Heart left ventricle (tissue), 16 donors: ENCODE results near the gene PRKCH. TPM values are rescaled to one million over a fixed set of nuclear protein-coding genes. Genes with fewer than 3 reads are reported as not detected.

Experiments
- ATAC-seq, 4 donors: fragments of 200-7000 bp; cut with Tn5 transposase; one replicate each; pipeline ENCODE4 v1.9.1; 2020 to 2022; ENCODE audit warnings: moderate library complexity in 4 of 4, mild to moderate bottlenecking in 3 of 4, moderate number of reproducible peaks in 1 of 4
- DNase-seq, 5 donors: peaks; one replicate each; pipeline ENCODE4 v3.0.0-alpha.2; 2020
- H3K27ac ChIP-seq, 12 donors: fragments of 200-600 bp; sonication (generic) in 4 of 12; one replicate each; pipeline versions ENCODE4 v1.5.0 to v1.8.0; 2016 to 2022; ENCODE audit warnings: mild to moderate bottlenecking in 2 of 12
- H3K27me3 ChIP-seq, 9 donors: fragments of 200-600 bp; sonication (generic) in 2 of 9; one replicate each; pipeline versions ENCODE4 v1.5.1 to v1.8.0; 2016 to 2022; ENCODE audit warnings: mild to moderate bottlenecking in 3 of 9
- H3K36me3 ChIP-seq, 9 donors: fragments of 200-600 bp; sonication (generic) in 2 of 9; one replicate each; pipeline versions ENCODE4 v1.5.0 to v1.8.0; 2018 to 2022; ENCODE audit warnings: mild to moderate bottlenecking in 2 of 9
- H3K4me1 ChIP-seq, 12 donors: fragments of 200-600 bp; sonication (generic) in 4 of 12; one replicate each; pipeline versions ENCODE4 v1.5.0 to v1.8.0; 2016 to 2022; ENCODE audit warnings: mild to moderate bottlenecking in 3 of 12
- H3K4me3 ChIP-seq, 12 donors: fragments of 200-600 bp; sonication (generic) in 4 of 12; one replicate each; pipeline versions ENCODE4 v1.5.0 to v1.8.0; 2017 to 2022; ENCODE audit warnings: mild to moderate bottlenecking in 9 of 12, moderate library complexity in 4 of 12
- H3K9me3 ChIP-seq, 12 donors: fragments of 200-600 bp; sonication (generic) in 4 of 12; one replicate each; pipeline versions ENCODE4 v1.5.0 to v1.8.0; 2016 to 2022; ENCODE audit warnings: mild to moderate bottlenecking in 1 of 12
- POLR2A ChIP-seq, 2 donors: fragments of 450-650 bp; IDR thresholded peaks; one replicate each; pipeline ENCODE4 v1.6.1; 2017; ENCODE audit warnings: antibody characterized with exemption in 2 of 2, mild to moderate bottlenecking in 2 of 2, moderate library complexity in 2 of 2
- WGBS, 4 donors: extraction: QIAGEN DNeasy Blood & Tissue Kit in 2 of 4; methylation state at CpG; one replicate each; pipeline versions ENCODE4 v1.1.5 to v1.1.7; 2013 to 2018; 5-methylcytosine and 5-hydroxymethylcytosine counted together
- intact Hi-C, 10 donors: fragments of 100-400 bp; cut with DNase I; formaldehyde crosslinking; loops; one replicate each; pipeline versions ENCODE4 v1.11.1 to v1.14.2; 2022
- polyA plus RNA-seq, 2 donors: library from polyadenylated mRNA; stranded (reverse); fragments of 200-250 nt; gene quantifications; one replicate each; pipeline ENCODE4 v1.2.3, GENCODE V29; 2013
- total RNA-seq, 9 donors: library from RNA; depleted of rRNA in 2 of 9; stranded (reverse); fragments of >200 nt in 2 of 9; fragmentation: NEBNext Ultra II Directional in 3 of 9; extraction: Animal tissue kit (Norgen Biotek cat#: 25700) in 3 of 9; gene quantifications; one replicate each; pipeline versions ENCODE4 v1.1.0 to v1.2.4, GENCODE V29; 2016 to 2023
- TF ChIP-seq, protein P1 (sequence below), 12 donors: fragments of 200-600 bp; sonication (generic) in 4 of 12; IDR thresholded peaks; one replicate each; pipeline versions ENCODE4 v1.5.0 to v1.8.0; 2018 to 2022; ENCODE audit warnings: antibody characterized with exemption in 12 of 12, mild to moderate bottlenecking in 5 of 12
- donor health status: ischemic (EF 13 %, LVEDD 7.1; RV severe dilation, severe dysfunction).
- donor health status: healthy with polysubstance abuse.
- donor health status: DM: no; HTN: yes; CAD: no.
- donor health status: DM: no; HTN: no; CAD: no.
- donor health status: ischemic (EF 25% LVEDD 6.9; RV normal size, moderate dysfunction).
- donor health status: ischemic (EF 25% LVEDD 5.7; RV mildly dilated, moderate dysfunction).
- donor health status: healthy.
- donor health status: DM: yes; HTN: yes; CAD: no.
- donor health status: ischemic (EF 35%, LVEDD 5.7; RV mildly dilated, moderate dysfunction).
- donor health status: nonischemic (EF 11% LVEDD 7.7; RV severe dilation, severe dysfunction).
- donor health status: DM: yes; HTN: yes; CAD: no.
- donor health status: PGD.
- donor health status: ischemic (EF 29% LVEDD 5.4; RV normal size, mild dysfunction).
- donor health status: nonischemic (EF 23%, LVEDD 6.1; RV moderate dilation, normal function).

The PRKCH gene
- total and polyA plus RNA-seq, 11 donors: 6.1 to 49.2 (median 21.7) TPM

- peak overlapping the region in 2 of 12 donors; percentile 34 to 51 for H3K27ac ChIP-seq
These were observed 181.9 kb downstream of the PRKCH start for GRCh38 chr14:61503167-61503801.

GRCh38 chr14:61504901-61505300 is 183.5 kb downstream of the PRKCH start:
- DNase-seq (no peak), ATAC-seq (no peak)
- peaks cover 0 to 11% (median 0%) of the 10 kb centered on the region in 9 donors for H3K36me3 ChIP-seq
- H3K4me3 ChIP-seq: no peak overlapping the region
- 95 to 99% (median 98%) methylated on average over 2 of the region's 2 CpGs for WGBS, 4 donors
- no peak for TF ChIP-seq POLR2A (IDR thresholded peaks at IDR 0.05)
- H3K4me1 ChIP-seq: peaks cover 0 to 57% (median 1%) of the 10 kb centered on the region in 12 donors
- H3K9me3 ChIP-seq: no peaks in the 10 kb centered on the region
- intact Hi-C loops: no loop called here
- H3K27me3 ChIP-seq: no peaks in the 10 kb centered on the region
- peak overlapping the region in 1 of 12 donors; percentile 12 for H3K27ac ChIP-seq

More at GRCh38 chr14:61503167-61503801, 181.9 kb downstream of the PRKCH start:
- H3K27me3 ChIP-seq: no peaks in the 10 kb centered on the region
- intact Hi-C loops: no loop called here
- DNase-seq: no peak
- peak in 2 of 4 donors; percentile 19 to 38 for ATAC-seq
- peaks cover 3 to 73% (median 12%) of the 10 kb centered on the region in 12 donors for H3K4me1 ChIP-seq
- peaks cover 0 to 11% (median 0%) of the 10 kb centered on the region in 9 donors for H3K36me3 ChIP-seq
- whole genome bisulfite sequencing, 4 donors: 72 to 87% (median 82%) methylated on average over 7 of the region's 7 CpGs
- no peak overlapping the region for H3K4me3 ChIP-seq
- no peak for TF ChIP-seq POLR2A (IDR thresholded peaks at IDR 0.05)
- TF ChIP-seq, protein P1, sequence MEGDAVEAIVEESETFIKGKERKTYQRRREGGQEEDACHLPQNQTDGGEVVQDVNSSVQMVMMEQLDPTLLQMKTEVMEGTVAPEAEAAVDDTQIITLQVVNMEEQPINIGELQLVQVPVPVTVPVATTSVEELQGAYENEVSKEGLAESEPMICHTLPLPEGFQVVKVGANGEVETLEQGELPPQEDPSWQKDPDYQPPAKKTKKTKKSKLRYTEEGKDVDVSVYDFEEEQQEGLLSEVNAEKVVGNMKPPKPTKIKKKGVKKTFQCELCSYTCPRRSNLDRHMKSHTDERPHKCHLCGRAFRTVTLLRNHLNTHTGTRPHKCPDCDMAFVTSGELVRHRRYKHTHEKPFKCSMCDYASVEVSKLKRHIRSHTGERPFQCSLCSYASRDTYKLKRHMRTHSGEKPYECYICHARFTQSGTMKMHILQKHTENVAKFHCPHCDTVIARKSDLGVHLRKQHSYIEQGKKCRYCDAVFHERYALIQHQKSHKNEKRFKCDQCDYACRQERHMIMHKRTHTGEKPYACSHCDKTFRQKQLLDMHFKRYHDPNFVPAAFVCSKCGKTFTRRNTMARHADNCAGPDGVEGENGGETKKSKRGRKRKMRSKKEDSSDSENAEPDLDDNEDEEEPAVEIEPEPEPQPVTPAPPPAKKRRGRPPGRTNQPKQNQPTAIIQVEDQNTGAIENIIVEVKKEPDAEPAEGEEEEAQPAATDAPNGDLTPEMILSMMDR (IDR thresholded peaks at IDR 0.05): no peak
- H3K9me3 ChIP-seq: no peaks in the 10 kb centered on the region

DNA sequence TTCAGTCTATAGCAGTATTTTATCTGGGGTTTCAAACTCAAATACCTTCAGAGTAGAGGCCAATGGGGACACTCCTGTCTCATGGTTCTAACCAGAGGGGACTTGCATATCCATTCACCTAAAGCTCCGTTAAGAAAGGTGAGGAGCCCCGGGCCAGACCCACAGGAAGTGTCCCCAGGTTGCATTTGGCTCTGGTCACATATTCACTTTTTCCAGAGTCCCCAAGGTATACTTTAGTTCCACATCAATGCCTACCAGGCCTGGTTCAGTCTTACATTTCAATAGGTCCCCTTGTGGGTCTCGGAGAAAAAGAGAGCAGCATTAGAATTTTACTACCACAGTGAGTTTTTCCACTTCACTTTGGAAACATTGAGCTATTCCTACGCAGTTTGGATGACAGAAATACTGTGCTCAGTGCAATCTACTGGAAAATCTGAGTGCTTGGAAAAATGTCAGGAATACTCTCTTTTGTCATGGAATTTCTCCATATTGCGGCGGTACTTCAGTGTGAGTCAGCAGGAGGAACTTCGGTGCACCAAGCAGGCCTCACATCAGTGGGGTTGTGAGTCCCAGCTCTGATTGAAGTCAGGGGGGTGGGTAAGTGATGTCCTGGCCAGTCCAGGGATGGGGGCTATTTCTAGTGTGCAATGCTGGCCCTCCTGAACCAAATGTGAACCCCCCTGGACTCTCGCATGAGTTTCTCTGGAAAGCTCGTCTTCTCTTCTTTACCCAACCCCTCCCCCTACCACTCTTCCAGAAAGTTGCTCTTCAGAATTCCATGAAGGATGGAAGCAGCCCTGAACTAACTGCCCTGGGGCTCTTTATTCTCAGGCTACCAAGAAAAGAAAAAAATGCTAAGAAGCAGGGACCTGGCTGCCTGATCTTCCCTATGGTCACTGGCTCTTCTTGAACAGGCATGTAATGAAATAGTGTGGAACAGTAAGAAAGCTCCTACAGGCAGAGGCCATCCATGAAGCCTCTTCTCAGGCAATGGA is 184.7 kb downstream of the PRKCH start:
- no peak for DNase-seq
- TF ChIP-seq, protein P1 (IDR thresholded peaks at IDR 0.05): no peak
- TF ChIP-seq POLR2A (IDR thresholded peaks at IDR 0.05): no peak
- H3K36me3 ChIP-seq: peaks cover 0 to 11% (median 0%) of the 10 kb centered on the region in 9 donors
- no peak overlapping the region for H3K27ac ChIP-seq
- H3K27me3 ChIP-seq: no peaks in the 10 kb centered on the region
- H3K4me1 ChIP-seq: peaks cover 0 to 58% (median 2%) of the 10 kb centered on the region in 12 donors
- intact Hi-C loops: no loop called here
- no peak overlapping the region for H3K4me3 ChIP-seq
- ATAC-seq: no peak
- 95 to 99% (median 96%) methylated on average over 9 of the region's 9 CpGs for whole genome bisulfite sequencing, 4 donors
- no peaks in the 10 kb centered on the region for H3K9me3 ChIP-seq

GRCh38 chr14:61508526-61508925 is 187.1 kb downstream of the PRKCH start:
- 46 to 69% (median 57%) methylated on average over 2 of the region's 2 CpGs for WGBS, 4 donors
- H3K4me1 ChIP-seq: peaks cover 0 to 56% (median 8%) of the 10 kb centered on the region in 12 donors
- ATAC-seq: no peak
- H3K27ac ChIP-seq: no peak overlapping the region
- H3K36me3 ChIP-seq: peaks cover 0 to 11% (median 0%) of the 10 kb centered on the region in 9 donors
- no peaks in the 10 kb centered on the region for H3K27me3 ChIP-seq
- TF ChIP-seq, protein P1 (IDR thresholded peaks at IDR 0.05): no peak
- TF ChIP-seq POLR2A (IDR thresholded peaks at IDR 0.05): no peak
- DNase-seq: no peak
- intact Hi-C loops: no loop called here
- H3K4me3 ChIP-seq: no peak overlapping the region
- H3K9me3 ChIP-seq: no peaks in the 10 kb centered on the region
